GM18907 (cell line): ENCODE data around the gene SIDT1.
A peak's percentile ranks its signal among the peaks of the same experiment; 100 is the strongest.

Experiments used
- ATAC-seq: cut with Tn5 transposase; IDR thresholded peaks from one replicate; pipeline ENCODE4 v1.9.1; 2021; ENCODE audit warnings: mild to moderate bottlenecking, moderate library complexity; ENCODE audit not compliant: unreplicated experiment

The SIDT1 gene

DNA sequence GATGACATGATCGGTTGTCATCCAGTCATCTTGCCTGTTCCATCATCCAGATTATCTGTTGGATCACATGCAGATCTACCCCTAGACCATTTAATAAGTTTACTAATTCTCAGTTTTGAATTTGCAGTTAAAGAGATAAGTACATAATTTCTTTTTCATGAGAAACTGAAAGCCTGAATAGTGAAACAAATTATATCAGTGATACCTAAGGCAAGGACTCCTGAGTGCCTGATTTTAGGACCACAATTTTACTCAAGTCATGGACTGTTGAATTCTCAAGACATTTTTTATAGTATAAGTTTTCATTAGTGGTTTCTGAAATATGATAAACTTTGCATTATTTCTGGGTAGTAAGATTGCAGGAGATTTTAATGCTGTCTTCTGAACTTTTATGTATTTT, 13.2 kb downstream of the SIDT1 start:
- no peak for ATAC-seq

DNA sequence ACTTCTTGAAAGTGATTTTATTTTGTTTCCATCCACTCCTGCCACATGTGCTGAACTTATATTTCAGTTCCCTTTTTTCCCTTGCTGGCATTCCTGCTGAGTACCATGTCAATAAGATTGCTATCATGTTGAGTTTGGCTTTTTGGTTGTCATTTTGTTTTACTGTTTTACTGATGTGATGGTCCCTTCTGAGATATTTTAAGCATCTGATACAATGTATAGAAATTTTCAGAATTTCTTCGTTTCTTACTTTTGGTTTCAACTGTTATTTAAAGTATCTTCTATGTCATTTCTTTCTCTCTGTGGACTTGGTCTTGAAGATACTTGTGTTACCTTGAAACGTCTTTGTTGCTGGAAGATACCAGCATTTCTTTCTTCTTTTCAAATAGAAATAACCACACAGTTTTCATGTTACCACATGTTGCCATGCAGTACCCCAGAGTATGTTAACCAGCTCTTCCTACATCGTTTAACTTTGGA, 14.1 kb downstream of the SIDT1 start:
- ATAC-seq, result peak; percentile 85

DNA sequence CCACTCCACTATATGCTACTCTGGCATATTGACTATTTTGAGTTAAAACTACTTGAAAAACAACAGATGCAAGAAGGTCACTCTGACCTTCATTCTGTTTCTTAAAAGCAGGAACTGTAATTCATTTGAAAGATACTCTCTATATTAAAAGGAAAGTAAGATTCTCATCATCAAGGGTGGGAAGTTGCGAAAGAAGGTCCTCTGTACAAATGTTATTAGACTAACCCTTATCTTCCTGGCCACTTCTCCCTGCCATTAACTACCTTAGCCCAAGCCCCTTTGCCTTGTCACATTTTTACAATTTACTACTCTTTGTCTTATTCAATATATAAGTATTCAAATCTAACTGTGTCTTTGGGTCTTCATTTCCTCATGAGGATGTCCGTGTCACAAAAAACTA, 16.1 kb downstream of the SIDT1 start:
- no peak for ATAC-seq

DNA sequence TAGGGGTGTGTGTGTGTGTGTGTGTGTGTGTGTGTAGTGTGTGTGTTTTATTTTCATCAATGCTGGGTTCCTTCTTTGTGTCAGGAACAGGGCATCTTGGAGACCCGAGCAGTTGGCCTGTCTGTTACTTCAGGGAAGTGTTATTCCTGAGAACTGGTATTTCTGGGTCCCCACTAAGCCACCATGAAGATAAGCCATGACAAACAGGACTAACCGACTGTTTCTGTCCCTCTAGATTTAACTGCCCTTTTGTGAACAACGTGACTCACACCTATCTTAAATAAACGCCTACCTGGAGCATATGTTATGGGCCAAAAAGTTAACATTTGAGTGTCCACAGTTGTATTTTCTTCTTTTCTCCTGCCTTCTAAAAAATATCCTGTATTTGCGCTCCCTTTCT, 19.5 kb downstream of the SIDT1 start:
- no peak for ATAC-seq

DNA sequence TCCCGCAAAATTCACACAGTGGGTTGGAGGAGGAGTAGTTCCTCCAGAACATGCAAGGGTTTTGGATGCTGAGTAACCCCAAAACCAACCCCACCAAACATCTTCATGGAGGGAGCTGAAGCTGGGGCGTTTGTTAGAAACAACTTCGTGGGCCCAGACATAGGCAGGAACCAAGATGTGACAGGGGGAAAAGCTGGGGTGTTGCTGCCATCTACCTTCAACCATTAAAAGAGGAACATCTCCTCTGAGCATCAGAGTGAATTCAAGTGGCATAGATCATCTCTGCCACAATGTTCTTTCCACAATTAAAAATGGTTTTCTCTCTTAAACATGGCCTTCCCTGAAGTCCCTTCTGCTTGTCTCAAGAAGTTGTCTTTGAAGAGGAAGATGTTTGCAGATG, 20.5 kb downstream of the SIDT1 start:
- no peak for ATAC-seq

DNA sequence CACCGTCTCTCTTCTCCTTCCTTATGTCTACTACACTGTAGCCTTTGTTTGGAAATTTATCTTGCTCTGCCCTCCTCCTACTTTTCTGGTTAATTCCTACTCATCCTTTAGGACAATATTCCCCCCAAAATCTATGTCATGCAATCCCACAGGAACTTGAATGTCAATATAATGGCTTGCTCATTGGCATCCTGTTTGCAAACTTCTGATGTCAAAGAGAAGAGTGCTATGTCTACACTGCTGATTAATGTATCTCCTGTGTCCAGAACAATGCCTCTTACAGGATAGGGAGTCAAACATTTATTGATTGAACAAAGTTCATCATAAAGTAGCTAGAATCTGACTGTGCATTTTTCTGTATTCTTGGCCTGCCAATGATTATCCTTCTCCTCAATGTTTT, 22.8 kb downstream of the SIDT1 start:
- no peak for ATAC-seq

DNA sequence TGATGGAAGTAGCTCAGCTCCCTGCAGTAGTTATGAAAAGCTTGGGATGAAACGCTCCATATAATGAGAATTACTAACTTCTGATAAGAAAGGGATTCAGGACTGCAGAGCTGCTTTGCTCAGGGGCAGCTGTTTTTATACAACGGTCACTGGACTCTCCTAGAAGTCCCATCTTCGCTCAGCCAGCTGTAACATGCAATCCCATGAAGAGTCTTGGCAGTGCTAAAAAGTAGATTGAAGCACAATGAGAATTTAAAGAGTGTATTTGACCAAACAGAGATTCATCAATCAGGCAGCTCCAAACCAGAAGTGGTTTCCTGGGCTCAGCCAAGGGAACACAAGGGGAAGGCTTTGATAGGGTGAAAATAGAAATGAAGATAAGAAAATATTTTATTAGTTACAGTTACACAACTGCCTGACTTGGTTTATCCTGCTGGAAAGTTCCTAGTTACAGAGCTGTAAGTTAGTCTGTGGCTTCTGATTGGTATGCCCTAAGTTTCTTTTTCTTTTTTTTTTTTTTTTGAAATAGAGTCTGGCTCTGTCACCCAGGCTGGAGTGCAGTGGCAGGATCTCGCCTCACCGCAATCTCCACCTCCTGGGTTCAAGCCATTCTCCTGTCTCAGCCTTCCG, 24.1 kb downstream of the SIDT1 start:
- ATAC-seq, result no peak

DNA sequence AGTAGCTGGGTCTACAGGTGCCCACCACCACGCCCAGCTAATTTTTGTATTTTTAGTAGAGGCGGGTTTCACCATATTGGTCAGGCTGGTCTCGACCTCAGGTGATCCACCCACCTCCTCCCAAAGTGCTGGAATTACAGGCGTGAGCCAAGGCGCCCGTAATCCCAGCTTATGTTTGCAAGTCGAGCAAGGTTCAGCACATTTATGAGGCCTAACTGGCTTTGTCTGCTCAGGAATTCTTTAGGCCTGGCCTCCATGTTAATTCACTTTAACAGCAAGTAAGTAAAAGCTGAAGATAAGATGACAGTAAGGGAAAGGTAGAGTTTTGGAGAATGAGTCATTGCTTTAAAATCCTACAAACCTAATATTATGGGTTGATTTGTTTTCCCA, 24.6 kb downstream of the SIDT1 start:
- ATAC-seq, result no peak

DNA sequence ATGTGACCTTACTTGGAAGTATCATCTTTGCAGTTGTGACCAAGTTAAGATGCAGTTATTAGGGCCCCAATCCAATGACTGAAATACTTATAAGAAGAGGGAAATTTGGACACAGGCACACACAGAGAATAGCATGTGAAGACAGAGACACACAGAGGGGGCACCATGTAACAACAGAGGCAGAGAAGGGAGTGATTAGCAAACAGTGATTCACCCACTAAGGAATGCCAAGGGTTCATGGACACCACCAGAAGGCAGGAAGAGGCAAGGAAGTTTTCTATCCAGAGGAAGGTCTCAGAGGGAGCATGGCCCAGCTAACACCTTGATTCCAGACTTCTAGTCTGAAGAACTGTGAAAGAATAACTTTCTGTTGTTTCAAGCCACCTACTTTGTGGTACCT, 25.0 kb downstream of the SIDT1 start:
- ATAC-seq, result no peak

DNA sequence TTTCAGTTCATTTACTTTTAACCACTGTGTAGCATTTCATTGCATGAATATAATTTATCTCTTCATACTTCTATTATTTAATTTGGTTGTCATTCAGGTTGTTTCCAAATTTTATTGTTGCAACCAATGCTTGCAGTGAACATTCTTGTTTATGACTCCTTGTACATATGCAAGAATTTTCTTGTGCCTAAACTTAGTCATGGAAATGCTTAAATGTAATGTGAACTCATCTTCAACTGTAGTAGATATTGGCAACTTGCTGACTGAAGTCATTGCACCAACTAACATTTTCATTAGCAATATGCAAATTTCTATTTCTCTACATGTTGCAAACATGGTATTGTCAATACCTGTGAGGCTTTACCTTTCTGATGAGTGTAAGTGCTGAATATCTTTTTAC, 26.7 kb downstream of the SIDT1 start:
- no peak for ATAC-seq

DNA sequence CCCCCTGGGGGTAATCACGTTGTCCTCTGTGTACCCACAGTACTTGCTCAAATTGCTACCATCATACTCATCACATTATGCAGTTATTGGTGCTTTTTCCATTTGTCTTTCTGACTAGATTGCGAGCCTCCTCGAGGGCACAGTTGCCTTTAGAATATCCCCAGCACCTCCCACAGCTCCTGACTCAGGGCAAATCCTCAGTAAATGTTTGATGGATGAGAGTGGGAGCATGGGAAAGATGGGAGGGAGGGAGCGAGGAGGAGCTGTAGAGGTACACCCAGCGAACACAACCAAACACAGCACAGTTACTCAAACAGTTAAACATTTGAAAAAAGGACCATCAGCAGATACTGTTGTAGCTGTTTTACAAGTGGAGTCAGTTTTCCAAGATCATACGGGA, 27.9 kb downstream of the SIDT1 start:
- no peak for ATAC-seq

DNA sequence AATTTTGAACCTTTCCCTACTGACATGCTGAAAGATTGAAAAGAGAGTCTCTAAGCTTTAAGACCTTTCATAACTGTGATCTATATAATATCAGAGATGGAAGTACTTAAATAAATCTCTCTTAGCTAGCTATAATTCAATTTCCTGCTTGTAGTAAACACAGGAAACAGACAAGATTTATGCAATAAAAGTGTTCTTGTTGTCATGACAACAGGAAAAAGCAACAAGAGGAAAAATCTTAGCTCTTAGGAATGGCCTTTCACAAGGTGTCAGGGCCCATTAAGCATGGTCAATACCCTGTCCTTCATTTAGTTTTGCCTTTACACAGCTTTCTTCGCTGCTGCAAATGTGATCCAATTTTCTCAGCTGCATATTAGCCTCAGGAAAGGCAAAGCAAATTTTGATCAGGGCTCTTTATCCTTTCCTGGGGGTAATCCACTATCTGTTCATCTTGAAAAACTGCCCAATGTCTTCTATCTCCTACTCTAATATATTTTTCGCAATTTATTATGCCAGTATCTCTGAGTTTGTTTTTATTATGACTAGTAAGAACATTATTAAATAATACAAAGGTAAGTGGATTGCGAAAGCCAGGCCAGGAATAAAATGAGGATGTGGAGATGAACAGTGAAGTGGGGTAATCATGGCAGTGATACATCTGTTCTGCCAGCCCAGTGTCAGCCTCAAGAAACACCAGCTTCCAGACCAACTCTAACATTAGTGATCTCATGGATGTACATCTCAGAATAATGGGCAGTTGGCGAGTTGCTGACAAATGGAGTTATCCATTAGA, 28.7 kb downstream of the SIDT1 start:
- ATAC-seq, result no peak

DNA sequence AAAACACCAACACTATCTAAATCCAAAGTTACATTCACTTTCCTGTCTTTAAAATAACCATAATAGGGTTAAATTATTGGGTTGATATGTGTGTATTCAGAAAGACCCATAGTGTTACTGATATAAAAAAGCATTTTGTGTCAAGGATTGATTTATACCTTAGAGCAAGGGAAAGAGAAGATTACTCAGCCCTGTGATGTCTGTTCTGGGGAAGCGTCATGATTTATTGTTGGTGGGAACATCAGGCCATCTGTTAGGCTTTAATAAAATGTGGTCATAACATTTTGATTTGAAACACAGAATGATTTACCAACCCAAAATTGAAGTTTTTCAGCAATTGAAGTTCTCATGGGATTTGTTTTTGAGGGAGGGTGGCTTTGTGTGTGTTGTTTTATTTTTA, 33.2 kb downstream of the SIDT1 start:
- no peak for ATAC-seq

DNA sequence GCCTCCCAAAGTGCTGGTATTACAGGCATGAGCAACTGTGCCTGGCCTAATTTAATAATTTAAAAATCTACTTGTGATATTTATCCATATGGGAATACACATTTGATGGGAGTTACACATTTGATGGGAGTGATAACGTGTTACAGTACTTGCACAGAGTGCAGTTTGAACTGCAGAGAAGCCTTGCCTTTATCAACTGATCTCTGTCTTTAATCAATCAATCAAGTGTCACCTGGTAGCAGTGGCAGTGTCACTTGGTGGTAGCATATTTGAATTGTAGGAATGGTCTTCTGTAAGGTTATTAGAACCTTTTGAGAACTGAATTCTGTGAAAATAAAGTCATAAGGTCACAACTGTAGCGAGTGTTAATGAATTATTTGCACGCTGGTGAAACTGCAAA, 37.8 kb downstream of the SIDT1 start:
- no peak for ATAC-seq

DNA sequence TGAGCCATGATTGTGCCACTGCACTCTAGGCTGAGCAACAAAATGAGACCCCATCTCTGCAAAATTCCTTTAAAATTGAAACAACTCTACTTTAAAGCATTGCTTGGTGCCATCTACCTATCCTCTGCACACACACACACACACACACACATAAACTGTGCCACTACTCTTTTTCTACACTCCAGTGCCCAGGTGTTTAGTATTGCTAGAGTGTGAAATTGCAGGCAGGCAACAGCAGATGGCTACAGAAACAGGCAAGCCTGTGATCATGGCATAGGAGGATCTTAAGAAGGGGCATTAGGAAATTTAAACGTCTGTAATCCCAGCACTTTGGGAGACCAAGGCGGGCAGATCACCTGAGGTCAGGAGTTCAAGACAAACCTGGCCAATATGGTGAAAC, 39.0 kb downstream of the SIDT1 start:
- no peak for ATAC-seq

DNA sequence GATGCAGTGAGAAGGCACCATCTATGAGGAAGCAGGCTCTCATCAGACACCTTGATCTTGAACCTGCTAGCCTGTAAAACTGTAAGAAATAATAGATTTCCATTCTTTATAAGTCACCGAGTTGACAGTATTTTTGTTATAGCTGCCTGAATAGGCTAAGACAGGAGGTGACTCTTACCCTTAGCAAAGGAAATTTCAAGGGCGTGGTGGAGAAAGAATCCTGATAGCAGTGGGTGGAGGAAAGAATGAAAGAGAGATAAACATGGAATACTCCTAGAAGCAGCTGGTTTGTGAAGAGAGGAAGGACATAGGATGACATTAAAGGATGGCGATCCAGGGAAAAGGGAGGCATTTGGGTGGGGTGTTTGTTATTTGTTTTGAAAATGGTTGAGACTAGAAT, 41.4 kb downstream of the SIDT1 start:
- no peak for ATAC-seq

DNA sequence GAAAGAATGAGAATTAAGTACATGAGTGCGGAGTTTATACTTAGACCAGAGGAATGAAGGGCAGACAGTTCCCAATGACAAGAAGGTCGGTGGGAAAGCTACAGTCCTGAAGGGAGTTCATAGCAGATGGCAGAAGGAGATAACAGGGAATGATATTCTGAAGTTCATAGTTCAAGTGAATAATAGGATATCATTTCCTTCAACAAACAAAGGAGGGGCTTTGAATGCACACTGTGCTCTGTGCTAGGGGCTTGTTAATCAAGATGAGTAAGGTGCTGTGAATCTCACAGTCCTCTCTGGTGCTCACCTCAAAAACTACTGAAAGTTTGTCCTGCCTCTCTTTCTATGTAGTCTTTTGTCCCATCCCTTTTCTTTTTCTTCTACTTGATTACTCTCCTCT, 41.9 kb downstream of the SIDT1 start:
- no peak for ATAC-seq

DNA sequence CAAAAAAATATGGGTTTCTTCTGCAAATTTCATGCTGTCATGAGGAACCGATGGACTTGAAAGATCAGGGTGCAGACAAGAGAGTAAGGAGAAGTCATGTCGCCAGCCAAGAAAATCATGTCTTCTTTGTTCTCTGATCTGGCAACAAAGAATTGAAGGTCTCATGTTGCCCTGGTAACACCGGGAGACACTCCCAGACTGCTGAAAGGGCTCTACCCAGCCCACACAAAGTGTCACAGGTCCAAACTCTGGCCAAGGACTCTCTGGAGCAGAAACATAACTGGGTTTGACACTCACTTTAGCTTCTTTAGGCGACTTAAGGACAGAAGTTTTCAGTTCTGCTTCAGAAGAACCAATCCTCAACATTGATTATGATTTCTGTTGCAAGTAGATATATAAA, 42.9 kb downstream of the SIDT1 start:
- no peak for ATAC-seq

DNA sequence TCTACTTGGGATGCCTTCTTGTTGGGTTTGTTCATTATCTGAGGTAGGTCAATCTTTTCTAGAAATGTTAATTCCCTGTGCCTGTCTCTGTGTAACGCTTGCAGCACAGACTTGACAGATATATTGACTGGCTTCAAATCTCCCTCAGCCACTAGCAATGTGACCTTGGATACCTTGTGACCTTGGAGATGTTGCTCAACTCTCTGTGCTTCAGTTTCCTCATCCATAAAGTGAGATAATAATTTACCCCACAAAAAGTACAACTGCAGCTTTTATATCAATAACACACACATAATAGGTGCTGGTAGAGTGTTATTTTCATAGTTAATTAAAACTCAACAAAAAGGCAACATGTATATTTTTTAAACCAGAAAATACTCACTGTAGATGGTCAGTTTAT, 52.9 kb downstream of the SIDT1 start:
- ATAC-seq, result no peak

DNA sequence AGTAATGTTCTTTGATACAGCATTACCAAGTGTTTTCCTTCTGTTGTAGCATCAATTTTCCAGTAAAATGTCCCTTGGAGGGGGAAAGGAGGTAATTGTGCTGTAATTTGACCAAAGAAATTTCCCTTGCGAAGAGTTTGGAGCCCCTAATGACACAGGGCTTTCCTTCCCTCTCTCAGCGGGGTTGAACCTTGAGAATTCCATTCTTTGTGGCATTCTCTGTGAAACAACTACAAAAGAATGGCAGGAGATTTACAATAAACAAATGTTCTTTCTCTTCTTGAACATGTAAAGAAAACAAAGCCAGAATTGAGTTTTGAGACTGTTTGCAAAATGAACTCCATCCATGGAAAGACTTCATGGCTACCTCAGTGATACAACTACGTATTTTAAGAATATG, 53.4 kb downstream of the SIDT1 start:
- no peak for ATAC-seq

DNA sequence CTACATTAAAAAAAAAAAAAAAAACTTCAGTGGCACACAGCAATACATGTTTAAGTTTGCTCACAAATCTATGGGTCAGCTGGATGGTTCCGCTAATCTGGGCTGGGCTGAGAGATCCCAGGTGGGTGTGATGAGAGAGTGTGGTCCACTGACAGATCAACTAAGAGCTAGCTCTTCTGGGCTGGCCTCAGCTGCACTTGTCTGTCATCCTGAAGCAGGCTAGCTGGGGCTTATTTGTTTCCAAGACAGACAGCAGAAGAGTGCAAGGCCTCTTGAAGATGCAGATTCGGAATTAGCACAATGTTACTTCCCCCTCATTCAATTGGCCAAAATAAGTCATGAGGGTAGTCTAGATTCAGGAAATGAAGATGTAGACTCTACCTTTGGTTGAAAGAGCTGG, 56.5 kb downstream of the SIDT1 start:
- no peak for ATAC-seq

DNA sequence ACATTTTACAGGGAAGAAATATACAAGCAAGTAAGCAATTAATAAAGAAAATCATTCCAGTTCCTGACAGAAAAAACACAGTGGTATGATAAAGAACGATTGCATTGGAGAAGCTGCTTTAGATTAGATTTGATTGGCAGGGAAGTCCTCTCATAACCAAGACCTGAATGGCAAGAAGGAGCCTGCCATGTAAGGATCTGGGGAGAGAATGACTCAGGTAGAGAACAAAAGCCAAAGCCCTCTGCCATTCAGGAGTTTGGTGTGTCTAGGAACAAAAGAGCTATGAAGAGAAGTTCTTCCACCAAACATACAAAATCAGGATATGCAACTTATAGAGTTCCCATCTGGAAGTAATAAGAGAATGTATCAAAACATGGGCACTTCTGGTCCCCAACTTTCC, 57.6 kb downstream of the SIDT1 start:
- ATAC-seq, result no peak

DNA sequence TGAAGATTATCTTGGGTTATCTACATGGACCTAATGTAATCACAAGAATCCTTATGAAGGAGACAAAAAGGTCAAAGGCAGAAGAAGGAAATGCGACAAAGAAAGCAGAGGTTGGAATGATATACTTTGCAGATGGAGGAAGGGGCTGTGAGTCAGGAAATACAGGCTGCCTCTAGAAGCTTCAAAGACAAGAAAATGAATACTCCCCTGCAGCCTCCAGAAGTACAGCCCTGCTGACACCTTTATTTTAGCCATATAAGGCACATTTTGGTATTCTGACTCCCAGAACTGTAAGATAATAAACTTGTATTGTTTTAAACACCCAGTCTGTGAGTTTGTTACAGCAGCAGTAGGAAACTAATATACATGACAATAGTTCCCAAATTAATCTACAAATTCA, 58.6 kb downstream of the SIDT1 start:
- no peak for ATAC-seq
